Measurements from ENCODE around the gene IFT81. TPM values are rescaled to one million over a fixed set of nuclear protein-coding genes. Genes with fewer than 3 reads are reported as not detected.
A peak's percentile ranks its signal among the peaks of the same experiment; 100 is the strongest.

IFT81 gene
- total and polyA plus RNA-seq, 7 experiments from 2014 or later: 0.66 to 1.3 (median 1.0) TPM

- CTCF ChIA-PET: no interaction called here
- peaks cover 0 to 37% (median 0%) of the 10 kb centered on the region in 5 donors for H3K27me3 Mint-ChIP-seq
- no peaks in the 10 kb centered on the region for H3K9me3 ChIP-seq (ENCODE audit: control insufficient read depth in 2 of 3, low read length in 3 of 3)
Measured at GRCh38 chr12:110230655-110231054, 106.5 kb downstream of the IFT81 start.

GRCh38 chr12:110233212-110233903, 109.2 kb downstream of the IFT81 start:
- H3K9me3 Mint-ChIP-seq: no peaks in the 10 kb centered on the region
- DNase-seq: no peak
- H3K4me3 Mint-ChIP-seq: no peak overlapping the region

More at GRCh38 chr12:110230655-110231054, 106.5 kb downstream of the IFT81 start:
- H3K4me1 Mint-ChIP-seq: peaks cover 0 to 6% (median 0%) of the 10 kb centered on the region in 7 donors
- H3K9me3 Mint-ChIP-seq: no peaks in the 10 kb centered on the region
- H3K36me3 ChIP-seq (ENCODE audit: control insufficient read depth in 2 of 3, insufficient read depth in 3 of 3, low read length in 3 of 3): no peaks in the 10 kb centered on the region
- no peaks in the 10 kb centered on the region for H3K36me3 Mint-ChIP-seq
- H3K4me1 ChIP-seq (ENCODE audit: control insufficient read depth in 2 of 2, insufficient read depth in 2 of 2, low read length in 2 of 2): no peaks in the 10 kb centered on the region
- H3K4me3 Mint-ChIP-seq: no peak overlapping the region
- H3K27ac Mint-ChIP-seq: no peak overlapping the region
- no peak overlapping the region for H3K4me3 ChIP-seq (ENCODE audit: low read length)
- intact Hi-C loops (cut with micrococcal nuclease): no loop called here
- ATAC-seq (no peak), DNase-seq (no peak)
- POLR2A ChIA-PET: no interaction called here
- H3K27ac ChIP-seq (ENCODE audit: low read depth, low read length): no peak overlapping the region
- H3K27me3 ChIP-seq (ENCODE audit: control insufficient read depth in 2 of 2, insufficient read depth in 2 of 2, low read length in 2 of 2): no peaks in the 10 kb centered on the region

GRCh38 chr12:110234331-110234751, 110.2 kb downstream of the IFT81 start:
- Mint-ChIP-seq H3K4me1 (peaks cover 0 to 8% (median 0%) of the 10 kb centered on the region in 7 donors), H3K27ac (no peak overlapping the region), H3K9me3 (no peaks in the 10 kb centered on the region), H3K27me3 (peaks cover 0 to 25% (median 0%) of the 10 kb centered on the region in 5 donors), H3K4me3 (no peak overlapping the region), H3K36me3 (no peaks in the 10 kb centered on the region)
- Histone ChIP-seq H3K4me1 (ENCODE audit: control insufficient read depth in 2 of 2, insufficient read depth in 2 of 2, low read length in 2 of 2) (no peaks in the 10 kb centered on the region), H3K27ac (ENCODE audit: low read depth, low read length) (no peak overlapping the region), H3K9me3 (ENCODE audit: control insufficient read depth in 2 of 3, low read length in 3 of 3) (no peaks in the 10 kb centered on the region), H3K36me3 (ENCODE audit: control insufficient read depth in 2 of 3, insufficient read depth in 3 of 3, low read length in 3 of 3) (no peaks in the 10 kb centered on the region), H3K27me3 (ENCODE audit: control insufficient read depth in 2 of 2, insufficient read depth in 2 of 2, low read length in 2 of 2) (no peaks in the 10 kb centered on the region), H3K4me3 (ENCODE audit: low read length) (no peak overlapping the region)
- ATAC-seq (no peak), DNase-seq (no peak)
- ChIA-PET POLR2A (no interaction called here), CTCF (interaction anchor here (0.6 to 0.8 kb wide), 2 partner anchors 27 to 1257 kb away, joined by 3 read pairs; no protein-coding TSS in a partner anchor)
- intact Hi-C loops (cut with micrococcal nuclease): no loop called here

More at GRCh38 chr12:110233212-110233903, 109.2 kb downstream of the IFT81 start:
- peaks cover 0 to 8% (median 0%) of the 10 kb centered on the region in 7 donors for H3K4me1 Mint-ChIP-seq
- no peak for ATAC-seq
- no peak overlapping the region for H3K27ac ChIP-seq (ENCODE audit: low read depth, low read length)
- no peaks in the 10 kb centered on the region for H3K36me3 ChIP-seq (ENCODE audit: control insufficient read depth in 2 of 3, insufficient read depth in 3 of 3, low read length in 3 of 3)
- peaks cover 0 to 28% (median 0%) of the 10 kb centered on the region in 5 donors for H3K27me3 Mint-ChIP-seq
- H3K4me1 ChIP-seq (ENCODE audit: control insufficient read depth in 2 of 2, insufficient read depth in 2 of 2, low read length in 2 of 2): no peaks in the 10 kb centered on the region
- CTCF ChIA-PET: no interaction called here
- H3K27me3 ChIP-seq (ENCODE audit: control insufficient read depth in 2 of 2, insufficient read depth in 2 of 2, low read length in 2 of 2): no peaks in the 10 kb centered on the region
- intact Hi-C loops (cut with micrococcal nuclease): no loop called here
- H3K9me3 ChIP-seq (ENCODE audit: control insufficient read depth in 2 of 3, low read length in 3 of 3): no peaks in the 10 kb centered on the region
- H3K36me3 Mint-ChIP-seq: no peaks in the 10 kb centered on the region
- POLR2A ChIA-PET: no interaction called here
- H3K4me3 ChIP-seq (ENCODE audit: low read length): no peak overlapping the region
- no peak overlapping the region for H3K27ac Mint-ChIP-seq

GRCh38 chr12:110234755-110235154, 110.6 kb downstream of the IFT81 start:
- H3K9me3 Mint-ChIP-seq: no peaks in the 10 kb centered on the region
- CTCF ChIA-PET: interaction anchor here (0.6 to 0.8 kb wide), 2 partner anchors 27 to 1257 kb away, joined by 3 read pairs; no protein-coding TSS in a partner anchor
- H3K27ac Mint-ChIP-seq: no peak overlapping the region
- H3K4me3 Mint-ChIP-seq: no peak overlapping the region
- peaks cover 0 to 8% (median 0%) of the 10 kb centered on the region in 7 donors for H3K4me1 Mint-ChIP-seq
- ATAC-seq: no peak
- H3K27me3 Mint-ChIP-seq: peaks cover 0 to 23% (median under 1%) of the 10 kb centered on the region in 5 donors
- Histone ChIP-seq H3K9me3 (ENCODE audit: control insufficient read depth in 2 of 3, low read length in 3 of 3) (no peaks in the 10 kb centered on the region), H3K4me1 (ENCODE audit: control insufficient read depth in 2 of 2, insufficient read depth in 2 of 2, low read length in 2 of 2) (no peaks in the 10 kb centered on the region), H3K27me3 (ENCODE audit: control insufficient read depth in 2 of 2, insufficient read depth in 2 of 2, low read length in 2 of 2) (no peaks in the 10 kb centered on the region), H3K27ac (ENCODE audit: low read depth, low read length) (no peak overlapping the region), H3K4me3 (ENCODE audit: low read length) (no peak overlapping the region), H3K36me3 (ENCODE audit: control insufficient read depth in 2 of 3, insufficient read depth in 3 of 3, low read length in 3 of 3) (no peaks in the 10 kb centered on the region)
- intact Hi-C loops (cut with micrococcal nuclease): no loop called here
- H3K36me3 Mint-ChIP-seq: no peaks in the 10 kb centered on the region
- DNase-seq: no peak
- POLR2A ChIA-PET: no interaction called here

- Histone ChIP-seq H3K4me1 (ENCODE audit: control insufficient read depth in 2 of 2, insufficient read depth in 2 of 2, low read length in 2 of 2) (no peaks in the 10 kb centered on the region), H3K36me3 (ENCODE audit: control insufficient read depth in 2 of 3, insufficient read depth in 3 of 3, low read length in 3 of 3) (no peaks in the 10 kb centered on the region), H3K9me3 (ENCODE audit: control insufficient read depth in 2 of 3, low read length in 3 of 3) (no peaks in the 10 kb centered on the region), H3K4me3 (ENCODE audit: low read length) (no peak overlapping the region), H3K27ac (ENCODE audit: low read depth, low read length) (no peak overlapping the region), H3K27me3 (ENCODE audit: control insufficient read depth in 2 of 2, insufficient read depth in 2 of 2, low read length in 2 of 2) (no peaks in the 10 kb centered on the region)
- intact Hi-C loops (cut with micrococcal nuclease): no loop called here
- peak overlapping the region in 1 of 10 donors; percentile 55 for H3K4me3 Mint-ChIP-seq
- ChIA-PET POLR2A (no interaction called here), CTCF (no interaction called here)
- ATAC-seq (no peak), DNase-seq (no peak)
- H3K4me1 Mint-ChIP-seq: peaks cover 0 to 8% (median 0%) of the 10 kb centered on the region in 7 donors
- no peaks in the 10 kb centered on the region for H3K36me3 Mint-ChIP-seq
- no peaks in the 10 kb centered on the region for H3K9me3 Mint-ChIP-seq
- H3K27ac Mint-ChIP-seq: no peak overlapping the region
- peaks cover 0 to 26% (median 6%) of the 10 kb centered on the region in 5 donors for H3K27me3 Mint-ChIP-seq
Measured at GRCh38 chr12:110235383-110235782, 111.2 kb downstream of the IFT81 start.

- no peaks in the 10 kb centered on the region for H3K36me3 Mint-ChIP-seq
- DNase-seq (no peak), ATAC-seq (no peak)
- H3K4me1 ChIP-seq (ENCODE audit: control insufficient read depth in 2 of 2, insufficient read depth in 2 of 2, low read length in 2 of 2): no peaks in the 10 kb centered on the region
- no peaks in the 10 kb centered on the region for H3K9me3 ChIP-seq (ENCODE audit: control insufficient read depth in 2 of 3, low read length in 3 of 3)
- no peak overlapping the region for H3K4me3 ChIP-seq (ENCODE audit: low read length)
- no peak overlapping the region for H3K4me3 Mint-ChIP-seq
- H3K27ac Mint-ChIP-seq: no peak overlapping the region
- ChIA-PET POLR2A (no interaction called here), CTCF (no interaction called here)
- H3K27me3 ChIP-seq (ENCODE audit: control insufficient read depth in 2 of 2, insufficient read depth in 2 of 2, low read length in 2 of 2): no peaks in the 10 kb centered on the region
- no peaks in the 10 kb centered on the region for H3K9me3 Mint-ChIP-seq
- H3K27ac ChIP-seq (ENCODE audit: low read depth, low read length): no peak overlapping the region
- H3K36me3 ChIP-seq (ENCODE audit: control insufficient read depth in 2 of 3, insufficient read depth in 3 of 3, low read length in 3 of 3): no peaks in the 10 kb centered on the region
- H3K27me3 Mint-ChIP-seq: peaks cover 0 to 12% (median 10%) of the 10 kb centered on the region in 5 donors
- H3K4me1 Mint-ChIP-seq: no peaks in the 10 kb centered on the region
- intact Hi-C loops (cut with micrococcal nuclease): no loop called here
Measured at GRCh38 chr12:110243227-110243626, 119.1 kb downstream of the IFT81 start.

- Mint-ChIP-seq H3K9me3 (no peaks in the 10 kb centered on the region), H3K36me3 (no peaks in the 10 kb centered on the region)
- intact Hi-C loops (cut with micrococcal nuclease): no loop called here
Measured at GRCh38 chr12:110244372-110244771, 120.2 kb downstream of the IFT81 start.

More at GRCh38 chr12:110244372-110244771, 120.2 kb downstream of the IFT81 start:
- Mint-ChIP-seq H3K4me3 (no peak overlapping the region), H3K4me1 (peaks cover 0 to 5% (median 0%) of the 10 kb centered on the region in 7 donors), H3K27ac (no peak overlapping the region), H3K27me3 (peaks cover 0 to 12% (median 10%) of the 10 kb centered on the region in 5 donors)
- Histone ChIP-seq H3K9me3 (ENCODE audit: control insufficient read depth in 2 of 3, low read length in 3 of 3) (no peaks in the 10 kb centered on the region), H3K27ac (ENCODE audit: low read depth, low read length) (no peak overlapping the region), H3K4me3 (ENCODE audit: low read length) (no peak overlapping the region), H3K4me1 (ENCODE audit: control insufficient read depth in 2 of 2, insufficient read depth in 2 of 2, low read length in 2 of 2) (no peaks in the 10 kb centered on the region), H3K36me3 (ENCODE audit: control insufficient read depth in 2 of 3, insufficient read depth in 3 of 3, low read length in 3 of 3) (no peaks in the 10 kb centered on the region), H3K27me3 (ENCODE audit: control insufficient read depth in 2 of 2, insufficient read depth in 2 of 2, low read length in 2 of 2) (no peaks in the 10 kb centered on the region)
- ATAC-seq: no peak
- ChIA-PET POLR2A (interaction anchor here (0.7 kb wide), 1 partner anchor 54 kb away, joined by 4 read pairs; no protein-coding TSS in a partner anchor), CTCF (interaction anchor here (1.1 kb wide), 1 partner anchor 39 kb away, joined by 3 read pairs; no protein-coding TSS in a partner anchor)
- DNase-seq: no peak

All from naive thymus-derived CD4-positive, alpha-beta T cell (primary cell).